ENCODE results near the gene LEMD2. TPM values are rescaled to one million over a fixed set of nuclear protein-coding genes. Genes with fewer than 3 reads are reported as not detected.

Gene LEMD2
- 46.6 to 62.9 TPM (median 48.2 TPM) in 3 replicates for total RNA-seq (2021)
- Bru-seq, nascent RNA: percentile 85 among the genes with signal in this experiment
- long read RNA-seq, experiment 1, transcript LEMD2-207 (8 exons, 1,306 nt): minor isoform, 38 of 411 reads
- long read RNA-seq, experiment 1, transcript LEMD2-201 (9 exons, 2,958 nt): major isoform, 308 of 411 reads
- long read RNA-seq, experiment 1, partial matches to known transcripts: 14 of 411 reads
- long read RNA-seq, experiment 1, other reads (novel, unspliced or antisense): 50 of 411 reads
- long read RNA-seq, experiment 2, transcript LEMD2-201 (9 exons, 2,958 nt): major isoform, 18 of 46 reads
- long read RNA-seq, experiment 2, partial matches to known transcripts: 2 of 46 reads
- long read RNA-seq, experiment 2, other reads (novel, unspliced or antisense): 23 of 46 reads
- long read RNA-seq, experiment 3, partial matches to known transcripts: 0 of 1 reads
- long read RNA-seq, experiment 3, other reads (novel, unspliced or antisense): 0 of 1 reads

GRCh38 chr6:33788694-33789549, at the start of gene LEMD2:
LEMD2 (minus strand) TSS chr6:33789130; CDS start chr6:33789116, 14 bp downstream.
- ATAC-seq (peak; percentile 81), DNase-seq (ENCODE audit: low spot score) (peak; percentile 91)
- Mint-ChIP-seq H3K36me3 (peaks cover 8% of the 10 kb centered on the region), H3K9me3 (no peaks in the 10 kb centered on the region), H3K27ac (peak within 1 kb of the TSS; percentile 86), H3K4me1 (peaks cover 81% of the 10 kb centered on the region), H3K4me3 (peak within 1 kb of the TSS; percentile 86), H3K27me3 (ENCODE audit: low read depth) (no peaks in the 10 kb centered on the region)
- POLR2A ChIA-PET: interaction anchor here (1.3 to 1.4 kb wide), 2 partner anchors 10 to 77 kb away, joined by 4 read pairs; partner anchors contain the start of gene UQCC2
- CTCF ChIA-PET: interaction anchor here (1.0 to 4.2 kb wide), 3 partner anchors 18 to 34 kb away, joined by 4 to 29 read pairs (median 8); no protein-coding TSS in a partner anchor
- TF ChIP-seq MYBL2 (CRISPR knock-in tag; IDR thresholded peaks at IDR 0.05) (no peak), IRF1 (CRISPR knock-in tag; IDR thresholded peaks at IDR 0.05) (no peak), ATF3 (CRISPR knock-in tag; conservative IDR thresholded peaks at IDR 0.05) (no peak), CREB1 (CRISPR knock-in tag; IDR thresholded peaks at IDR 0.05) (no peak), CDX4 (CRISPR knock-in tag; IDR thresholded peaks at IDR 0.05; ENCODE audit: borderline replicate concordance) (no peak), ZNF219 (CRISPR knock-in tag; IDR thresholded peaks at IDR 0.05; ENCODE audit: borderline replicate concordance) (peak; percentile 82; the same call in 1 of the 2 replicates), ZNF423 (CRISPR knock-in tag; IDR thresholded peaks at IDR 0.05) (peak; percentile 65), ZSCAN18 (CRISPR knock-in tag; IDR thresholded peaks at IDR 0.05) (no peak), ZBTB21 (CRISPR knock-in tag; IDR thresholded peaks at IDR 0.05; ENCODE audit: borderline replicate concordance) (no peak; the same call in 1 of the 2 replicates), TEAD4 (CRISPR knock-in tag; IDR thresholded peaks at IDR 0.05) (no peak), FOXJ3 (CRISPR knock-in tag; IDR thresholded peaks at IDR 0.05; ENCODE audit: borderline replicate concordance) (no peak), GTF2I (CRISPR knock-in tag; conservative IDR thresholded peaks at IDR 0.05) (no peak), TP53 (CRISPR knock-in tag; IDR thresholded peaks at IDR 0.05) (no peak), ESRRA (CRISPR knock-in tag; IDR thresholded peaks at IDR 0.05; ENCODE audit: borderline replicate concordance) (peak; percentile 67; the same call in 1 of the 2 replicates), AR (CRISPR knock-in tag; IDR thresholded peaks at IDR 0.05) (no peak), USF2 (CRISPR knock-in tag; IDR thresholded peaks at IDR 0.05) (no peak), PREB (CRISPR knock-in tag; IDR thresholded peaks at IDR 0.05; ENCODE audit: borderline replicate concordance) (0 out of 2 replicates have a peak, but pooled peaks have one; percentile 54), ARID4B (CRISPR knock-in tag; IDR thresholded peaks at IDR 0.05; ENCODE audit: borderline replicate concordance) (0 out of 2 replicates have a peak, but pooled peaks have one; percentile 64), RORB (CRISPR knock-in tag; IDR thresholded peaks at IDR 0.05) (no peak), ATF1 (CRISPR knock-in tag; IDR thresholded peaks at IDR 0.05) (no peak)

Data from WTC11 (cell line).